HT1080 (cell line): ENCODE results near the gene JMJD1C. TPM values are rescaled to one million over a fixed set of nuclear protein-coding genes. Genes with fewer than 3 reads are reported as not detected.
"Not testable (repeated sequence)": the region's sequence is repeated elsewhere in the genome, so short reads cannot be mapped to it uniquely, and the experiment has no call there.

Experiments used
- DNase-seq: peaks from one replicate; pipeline ENCODE4 v3.0.0-alpha.2; 2015; ENCODE audit warnings: low read depth
- polyA plus RNA-seq, 2 experiments: library from polyadenylated mRNA; depleted of rRNA; stranded (reverse); fragments of >200 nt; gene quantifications; 2 replicates each; pipeline ENCODE4 v1.2.3, GENCODE V29; 2015
- total RNA-seq: library from RNA; depleted of rRNA; stranded (reverse); fragments of >200 nt; shearing (Covaris generic); gene quantifications from 2 replicates; pipeline ENCODE4 v1.2.3, GENCODE V29; 2014; rRNA removed

JMJD1C gene
- total RNA-seq: 43.9 and 44.5 TPM in 2 replicates
- 17.5 and 28.0 TPM in 2 replicates for polyA plus RNA-seq (2015; cell fraction: cytosol; rRNA removed)
- polyA plus RNA-seq (2015; cell fraction: nucleus; rRNA removed): 130 and 135 TPM in 2 replicates

GRCh38 chr10:63465293-63466143, at the start of gene JMJD1C:
TSS of gene JMJD1C (minus strand) at chr10:63465977. CDS start at chr10:63465662, 315 bp downstream.
- peak; percentile 68 for DNase-seq

- DNase-seq: peak; percentile 15
These were observed 49.4 kb upstream of the JMJD1C start for GRCh38 chr10:63515002-63515763.

- DNase-seq: no peak
These were observed 40.8 kb upstream of the JMJD1C start for GRCh38 chr10:63506554-63506953.

- no peak for DNase-seq
These were observed 39.8 kb upstream of the JMJD1C start for GRCh38 chr10:63505562-63505961.

GRCh38 chr10:63504145-63504881, 38.5 kb upstream of the JMJD1C start:
- DNase-seq: no peak

GRCh38 chr10:63503395-63503794, 37.6 kb upstream of the JMJD1C start:
- DNase-seq: no peak

GRCh38 chr10:63502832-63503231, 37.1 kb upstream of the JMJD1C start:
- DNase-seq: no peak

- no peak for DNase-seq
These were observed 36.2 kb upstream of the JMJD1C start for GRCh38 chr10:63501954-63502353.

GRCh38 chr10:63500551-63500950, 34.8 kb upstream of the JMJD1C start:
- not testable (repeated sequence) for DNase-seq

- no peak for DNase-seq
These were observed 32.9 kb upstream of the JMJD1C start for GRCh38 chr10:63498665-63499064.

GRCh38 chr10:63497321-63497720, 31.5 kb upstream of the JMJD1C start:
- no peak for DNase-seq

GRCh38 chr10:63496561-63496960, 30.8 kb upstream of the JMJD1C start:
- no peak for DNase-seq

- no peak for DNase-seq
These were observed 29.2 kb upstream of the JMJD1C start for GRCh38 chr10:63494951-63495350.

GRCh38 chr10:63493004-63493403, 27.2 kb upstream of the JMJD1C start:
- no peak for DNase-seq

- DNase-seq: not testable (repeated sequence)
These were observed 26.5 kb upstream of the JMJD1C start for GRCh38 chr10:63492317-63492690.

GRCh38 chr10:63491588-63492316, 26.0 kb upstream of the JMJD1C start:
- no peak for DNase-seq

GRCh38 chr10:63489838-63490237, 24.1 kb upstream of the JMJD1C start:
- no peak for DNase-seq

GRCh38 chr10:63487990-63488389, 22.2 kb upstream of the JMJD1C start:
- DNase-seq: no peak

GRCh38 chr10:63483983-63484382, 18.2 kb upstream of the JMJD1C start:
- no peak for DNase-seq

GRCh38 chr10:63481815-63482421, 16.1 kb upstream of the JMJD1C start:
- DNase-seq: no peak
